K562 (cell line): Measurements from ENCODE around the gene HRAS. TPM values are rescaled to one million over a fixed set of nuclear protein-coding genes. Genes with fewer than 3 reads are reported as not detected.

ENCODE experiments used
- ATF1 ChIP-seq, 2 experiments: fragments of 450-650 bp in 1 of 2; IDR thresholded peaks; 2 replicates each; pipeline ENCODE4 v1.6.1; 2016; ENCODE audit warnings: missing compliant biosample characterization in 1 of 2, missing genetic modification characterization in 1 of 2
- BRD9 ChIP-seq: fragments of 450-650 bp; IDR thresholded peaks from 2 replicates; pipeline ENCODE4 v1.6.1; 2018; ENCODE audit warnings: low read depth; ENCODE audit not compliant: partially characterized antibody
- DDX20 ChIP-seq: fragments of 450-650 bp; IDR thresholded peaks from 2 replicates; pipeline ENCODE4 v1.6.1; 2016; ENCODE audit warnings: missing genetic modification characterization, low read depth, mild to moderate bottlenecking, missing compliant biosample characterization, moderate library complexity
- ELF4 ChIP-seq: fragments of 450-650 bp; formaldehyde crosslinking; IDR thresholded peaks from 2 replicates; pipeline ENCODE4 v1.4.0; 2022; ENCODE audit warnings: missing genetic modification characterization
- ESRRB ChIP-seq: fragments of 250-450 bp; sonication (Bioruptor Pico); IDR thresholded peaks from 2 replicates; pipeline ENCODE4 v1.5.0; 2020; ENCODE audit warnings: mild to moderate bottlenecking, moderate library complexity, borderline replicate concordance
- PURB ChIP-seq: sonication (generic); formaldehyde crosslinking; IDR thresholded peaks from 2 replicates; pipeline ENCODE4 v1.9.0; 2021; ENCODE audit warnings: low read depth, mild to moderate bottlenecking, missing genetic modification reagents
- RBM14 ChIP-seq: fragments of 200-400 bp; formaldehyde crosslinking; IDR thresholded peaks from 2 replicates; pipeline ENCODE4 v1.6.1; 2018; ENCODE audit warnings: low read depth, mild to moderate bottlenecking, low read length, moderate library complexity, borderline replicate concordance; ENCODE audit not compliant: insufficient read depth
- SMC3 ChIP-seq: conservative IDR thresholded peaks from 2 replicates; pipeline ENCODE4 v1.6.1; 2011; ENCODE audit warnings: low read depth, low read length, improper control_type of control experiment; ENCODE audit not compliant: insufficient read depth
- TBP ChIP-seq: optimal IDR thresholded peaks from 2 replicates; pipeline ENCODE3; 2011; ENCODE audit warnings: low read depth, low read length, improper control_type of control experiment
- ZBTB7A ChIP-seq: IDR thresholded peaks from 2 replicates; pipeline ENCODE4 v1.6.1; 2011; ENCODE audit warnings: low read depth, mild to moderate bottlenecking, low read length, moderate library complexity, borderline replicate concordance; ENCODE audit not compliant: control insufficient read depth
- ZNF785 ChIP-seq: fragments of 250-450 bp; sonication (Bioruptor Pico); IDR thresholded peaks from 2 replicates; pipeline ENCODE4 v1.4.0; 2020; ENCODE audit warnings: mild to moderate bottlenecking
- polyA plus RNA-seq, 8 experiments: library from polyadenylated mRNA; depleted of rRNA in 4 of 8; stranded (reverse) in 5 of 8; unstranded in 3 of 8; fragments of >200 nt; fragmentation: Nextera tagmentation in 2 of 8; fragmentation: Illumina TruSeq in 1 of 8; extraction: Ambion mirVana in 2 of 8; extraction: Trizol in 1 of 8; gene quantifications; 2 replicates each; pipeline versions ENCODE4 v1.2.1 to v1.2.3, GENCODE V29; 2011 to 2014; ENCODE audit warnings: inconsistent platforms in 1 of 8, missing spikeins in 1 of 8
- total RNA-seq, 7 experiments: library from RNA; depleted of rRNA in 6 of 7; stranded (reverse); fragments of >200 nt in 6 of 7; fragmentation: Illumina TruSeq in 2 of 7; extraction: Trizol in 2 of 7; gene quantifications; 2 replicates each; pipeline versions ENCODE4 v1.2.1 to v1.2.3, GENCODE V29; 2011 to 2021; ENCODE audit warnings: low replicate concordance in 1 of 7
- TF ChIP-seq, protein P1 (sequence below): fragments of 250-450 bp; sonication (Bioruptor Pico); IDR thresholded peaks from 2 replicates; pipeline ENCODE4 v1.9.0; 2021; ENCODE audit warnings: mild to moderate bottlenecking, inconsistent platforms
- TF ChIP-seq, protein P2 (sequence below): fragments of 250-450 bp; sonication (Bioruptor Pico); IDR thresholded peaks from 2 replicates; pipeline ENCODE4 v1.4.0; 2020; ENCODE audit warnings: mild to moderate bottlenecking, moderate library complexity
- TF ChIP-seq, protein P3 (sequence below): fragments of 450-650 bp; IDR thresholded peaks from 2 replicates; pipeline ENCODE4 v1.7.1; 2018; ENCODE audit warnings: mild to moderate bottlenecking, low read depth; ENCODE audit not compliant: partially characterized antibody
- TF ChIP-seq, protein P4 (sequence below): fragments of 200-800 bp; sonication (Bioruptor generic); IDR thresholded peaks from 2 replicates; pipeline ENCODE4 v1.6.1; 2017; ENCODE audit warnings: missing genetic modification characterization, missing compliant biosample characterization

Gene HRAS
- total and polyA plus RNA-seq, 9 of the 15 experiments (the other 6 are each of a cell fraction or from before 2014, with no cell fraction given) = 2.8 to 73.5 (median 29.6) TPM

DNA sequence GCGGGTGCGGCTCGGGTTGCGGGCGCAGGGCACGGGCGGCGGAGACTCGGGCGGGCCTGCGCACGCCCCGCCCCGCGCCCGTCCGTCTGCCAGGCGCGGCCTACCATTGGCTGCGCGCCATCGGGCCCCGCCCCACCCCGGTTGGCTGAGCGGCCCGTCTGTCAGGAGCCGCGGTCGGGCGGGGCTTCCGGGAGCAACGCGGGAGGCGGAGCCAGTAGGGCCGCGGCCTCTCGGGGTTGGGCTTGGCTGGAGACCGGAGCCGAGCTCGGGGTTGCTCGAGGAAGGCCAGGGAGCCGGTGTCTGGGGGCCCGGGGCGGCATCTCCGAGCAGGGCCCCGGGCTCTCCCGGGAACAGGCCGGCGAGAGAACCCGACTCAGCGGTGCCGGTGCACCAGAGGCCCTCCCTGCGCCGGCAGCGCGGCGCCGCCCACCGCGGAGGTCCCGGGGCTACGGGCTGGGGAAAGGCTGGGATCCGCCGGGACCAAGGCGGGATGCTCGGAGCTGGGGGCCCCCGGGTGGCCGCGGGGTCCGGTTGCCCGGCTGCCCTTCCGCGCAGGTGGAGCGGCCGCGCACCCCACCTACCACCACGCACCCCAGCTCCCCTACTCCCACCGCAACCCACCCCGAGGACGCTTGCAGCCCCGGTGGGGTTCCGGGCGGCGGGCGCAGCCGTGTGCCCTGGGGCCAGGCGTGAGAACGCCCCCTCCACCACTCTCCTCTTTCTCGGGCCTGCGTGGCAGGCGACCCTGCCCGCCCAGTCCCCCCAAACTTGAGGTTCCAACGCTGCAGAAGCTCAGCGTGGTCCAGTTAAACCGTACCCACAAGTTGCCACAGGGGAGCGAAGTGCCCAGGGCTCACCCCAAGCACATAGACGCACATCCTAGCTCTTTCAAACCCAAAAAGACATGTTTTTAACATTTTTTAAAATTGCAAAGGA lies at the start of gene HRAS (continued):
- TF ChIP-seq, protein P1, sequence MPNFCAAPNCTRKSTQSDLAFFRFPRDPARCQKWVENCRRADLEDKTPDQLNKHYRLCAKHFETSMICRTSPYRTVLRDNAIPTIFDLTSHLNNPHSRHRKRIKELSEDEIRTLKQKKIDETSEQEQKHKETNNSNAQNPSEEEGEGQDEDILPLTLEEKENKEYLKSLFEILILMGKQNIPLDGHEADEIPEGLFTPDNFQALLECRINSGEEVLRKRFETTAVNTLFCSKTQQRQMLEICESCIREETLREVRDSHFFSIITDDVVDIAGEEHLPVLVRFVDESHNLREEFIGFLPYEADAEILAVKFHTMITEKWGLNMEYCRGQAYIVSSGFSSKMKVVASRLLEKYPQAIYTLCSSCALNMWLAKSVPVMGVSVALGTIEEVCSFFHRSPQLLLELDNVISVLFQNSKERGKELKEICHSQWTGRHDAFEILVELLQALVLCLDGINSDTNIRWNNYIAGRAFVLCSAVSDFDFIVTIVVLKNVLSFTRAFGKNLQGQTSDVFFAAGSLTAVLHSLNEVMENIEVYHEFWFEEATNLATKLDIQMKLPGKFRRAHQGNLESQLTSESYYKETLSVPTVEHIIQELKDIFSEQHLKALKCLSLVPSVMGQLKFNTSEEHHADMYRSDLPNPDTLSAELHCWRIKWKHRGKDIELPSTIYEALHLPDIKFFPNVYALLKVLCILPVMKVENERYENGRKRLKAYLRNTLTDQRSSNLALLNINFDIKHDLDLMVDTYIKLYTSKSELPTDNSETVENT (CRISPR knock-in tag) = peak; percentile 76
- TF ChIP-seq ATF1 (CRISPR knock-in tag; IDR thresholded peaks at IDR 0.05) (no peak), ATF1 (tag; IDR thresholded peaks at IDR 0.05) (no peak), BRD9 (no peak), DDX20 (tag) (no peak), ELF4 (CRISPR knock-in tag) (no peak), RBM14 (0 out of 2 replicates have a peak, but pooled peaks have one; percentile 26), TBP (peak; percentile 66), PURB (no peak), ZBTB7A (peak; percentile 52; the same call in 1 of the 2 replicates), ESRRB (CRISPR knock-in tag) (no peak), ZNF785 (no peak), SMC3 (no peak)
- TF ChIP-seq, protein P2, sequence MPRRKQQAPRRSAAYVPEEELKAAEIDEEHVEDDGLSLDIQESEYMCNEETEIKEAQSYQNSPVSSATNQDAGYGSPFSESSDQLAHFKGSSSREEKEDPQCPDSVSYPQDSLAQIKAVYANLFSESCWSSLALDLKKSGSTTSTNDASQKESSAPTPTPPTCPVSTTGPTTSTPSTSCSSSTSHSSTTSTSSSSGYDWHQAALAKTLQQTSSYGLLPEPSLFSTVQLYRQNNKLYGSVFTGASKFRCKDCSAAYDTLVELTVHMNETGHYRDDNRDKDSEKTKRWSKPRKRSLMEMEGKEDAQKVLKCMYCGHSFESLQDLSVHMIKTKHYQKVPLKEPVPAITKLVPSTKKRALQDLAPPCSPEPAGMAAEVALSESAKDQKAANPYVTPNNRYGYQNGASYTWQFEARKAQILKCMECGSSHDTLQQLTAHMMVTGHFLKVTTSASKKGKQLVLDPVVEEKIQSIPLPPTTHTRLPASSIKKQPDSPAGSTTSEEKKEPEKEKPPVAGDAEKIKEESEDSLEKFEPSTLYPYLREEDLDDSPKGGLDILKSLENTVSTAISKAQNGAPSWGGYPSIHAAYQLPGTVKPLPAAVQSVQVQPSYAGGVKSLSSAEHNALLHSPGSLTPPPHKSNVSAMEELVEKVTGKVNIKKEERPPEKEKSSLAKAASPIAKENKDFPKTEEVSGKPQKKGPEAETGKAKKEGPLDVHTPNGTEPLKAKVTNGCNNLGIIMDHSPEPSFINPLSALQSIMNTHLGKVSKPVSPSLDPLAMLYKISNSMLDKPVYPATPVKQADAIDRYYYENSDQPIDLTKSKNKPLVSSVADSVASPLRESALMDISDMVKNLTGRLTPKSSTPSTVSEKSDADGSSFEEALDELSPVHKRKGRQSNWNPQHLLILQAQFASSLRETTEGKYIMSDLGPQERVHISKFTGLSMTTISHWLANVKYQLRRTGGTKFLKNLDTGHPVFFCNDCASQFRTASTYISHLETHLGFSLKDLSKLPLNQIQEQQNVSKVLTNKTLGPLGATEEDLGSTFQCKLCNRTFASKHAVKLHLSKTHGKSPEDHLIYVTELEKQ (CRISPR knock-in tag) = no peak
- TF ChIP-seq, protein P3, sequence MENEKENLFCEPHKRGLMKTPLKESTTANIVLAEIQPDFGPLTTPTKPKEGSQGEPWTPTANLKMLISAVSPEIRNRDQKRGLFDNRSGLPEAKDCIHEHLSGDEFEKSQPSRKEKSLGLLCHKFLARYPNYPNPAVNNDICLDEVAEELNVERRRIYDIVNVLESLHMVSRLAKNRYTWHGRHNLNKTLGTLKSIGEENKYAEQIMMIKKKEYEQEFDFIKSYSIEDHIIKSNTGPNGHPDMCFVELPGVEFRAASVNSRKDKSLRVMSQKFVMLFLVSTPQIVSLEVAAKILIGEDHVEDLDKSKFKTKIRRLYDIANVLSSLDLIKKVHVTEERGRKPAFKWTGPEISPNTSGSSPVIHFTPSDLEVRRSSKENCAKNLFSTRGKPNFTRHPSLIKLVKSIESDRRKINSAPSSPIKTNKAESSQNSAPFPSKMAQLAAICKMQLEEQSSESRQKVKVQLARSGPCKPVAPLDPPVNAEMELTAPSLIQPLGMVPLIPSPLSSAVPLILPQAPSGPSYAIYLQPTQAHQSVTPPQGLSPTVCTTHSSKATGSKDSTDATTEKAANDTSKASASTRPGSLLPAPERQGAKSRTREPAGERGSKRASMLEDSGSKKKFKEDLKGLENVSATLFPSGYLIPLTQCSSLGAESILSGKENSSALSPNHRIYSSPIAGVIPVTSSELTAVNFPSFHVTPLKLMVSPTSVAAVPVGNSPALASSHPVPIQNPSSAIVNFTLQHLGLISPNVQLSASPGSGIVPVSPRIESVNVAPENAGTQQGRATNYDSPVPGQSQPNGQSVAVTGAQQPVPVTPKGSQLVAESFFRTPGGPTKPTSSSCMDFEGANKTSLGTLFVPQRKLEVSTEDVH = no peak
- TF ChIP-seq, protein P4, sequence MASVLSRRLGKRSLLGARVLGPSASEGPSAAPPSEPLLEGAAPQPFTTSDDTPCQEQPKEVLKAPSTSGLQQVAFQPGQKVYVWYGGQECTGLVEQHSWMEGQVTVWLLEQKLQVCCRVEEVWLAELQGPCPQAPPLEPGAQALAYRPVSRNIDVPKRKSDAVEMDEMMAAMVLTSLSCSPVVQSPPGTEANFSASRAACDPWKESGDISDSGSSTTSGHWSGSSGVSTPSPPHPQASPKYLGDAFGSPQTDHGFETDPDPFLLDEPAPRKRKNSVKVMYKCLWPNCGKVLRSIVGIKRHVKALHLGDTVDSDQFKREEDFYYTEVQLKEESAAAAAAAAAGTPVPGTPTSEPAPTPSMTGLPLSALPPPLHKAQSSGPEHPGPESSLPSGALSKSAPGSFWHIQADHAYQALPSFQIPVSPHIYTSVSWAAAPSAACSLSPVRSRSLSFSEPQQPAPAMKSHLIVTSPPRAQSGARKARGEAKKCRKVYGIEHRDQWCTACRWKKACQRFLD (CRISPR knock-in tag) = peak; percentile 46; the same call in 1 of the 2 replicates
